MM.1S (cell line): ENCODE data around the gene CTNND1.
A peak's percentile ranks its signal among the peaks of the same experiment; 100 is the strongest.

Source experiments
- DNase-seq: peaks from one replicate; pipeline ENCODE4 v3.0.0-alpha.2; 2015
- H2AFZ ChIP-seq: fragments of 300-600 bp; sonication (generic); 2 replicates; pipeline ENCODE4 v1.6.0; 2016; ENCODE audit warnings: antibody characterized with exemption, low read length
- H3F3A ChIP-seq: fragments of 300-600 bp; sonication (generic); 2 replicates; pipeline ENCODE4 v1.6.1; 2016; ENCODE audit warnings: mild to moderate bottlenecking, antibody characterized with exemption, low read length, moderate library complexity, mixed read lengths; ENCODE audit not compliant: insufficient read depth
- H3K27ac ChIP-seq: fragments of 300-600 bp; sonication (generic); 2 replicates; pipeline ENCODE4 v1.5.1; 2016; ENCODE audit warnings: mild to moderate bottlenecking, low read length
- H3K27me3 ChIP-seq: fragments of 300-600 bp; sonication (generic); replicated peaks from 2 replicates; pipeline ENCODE4 v1.6.0; 2016; ENCODE audit warnings: low read length; ENCODE audit not compliant: insufficient read depth
- H3K36me3 ChIP-seq: fragments of 300-600 bp; sonication (generic); replicated peaks from 2 replicates; pipeline ENCODE4 v1.6.1; 2016; ENCODE audit warnings: mild to moderate bottlenecking, low read length, mixed read lengths; ENCODE audit not compliant: insufficient read depth
- H3K4me1 ChIP-seq: fragments of 300-600 bp; sonication (generic); 2 replicates; pipeline ENCODE4 v1.6.1; 2016; ENCODE audit warnings: low read length, mixed read lengths
- H3K4me2 ChIP-seq: fragments of 300-600 bp; sonication (generic); 2 replicates; pipeline ENCODE4 v1.6.0; 2016; ENCODE audit warnings: low read depth, low read length
- H3K4me3 ChIP-seq: fragments of 300-600 bp; sonication (generic); 2 replicates; pipeline ENCODE4 v1.5.1; 2016; ENCODE audit warnings: low read length, mixed read lengths
- H3K79me2 ChIP-seq: fragments of 300-600 bp; sonication (generic); 2 replicates; pipeline ENCODE4 v1.6.1; 2016; ENCODE audit warnings: mixed run types, low read length, mixed read lengths
- H3K9ac ChIP-seq: fragments of 300-600 bp; sonication (generic); 2 replicates; pipeline ENCODE4 v1.6.1; 2016; ENCODE audit warnings: low read length, mixed read lengths
- H3K9me2 ChIP-seq: fragments of 300-600 bp; sonication (generic); replicated peaks from 2 replicates; pipeline ENCODE4 v1.6.1; 2016; ENCODE audit warnings: mild to moderate bottlenecking, low read length, mixed read lengths; ENCODE audit not compliant: insufficient read depth
- H3K9me3 ChIP-seq: fragments of 300-600 bp; sonication (generic); replicated peaks from 2 replicates; pipeline ENCODE4 v1.6.1; 2016; ENCODE audit warnings: mild to moderate bottlenecking, low read length, mixed read lengths; ENCODE audit not compliant: insufficient read depth
- H4K20me1 ChIP-seq: fragments of 300-600 bp; sonication (generic); 2 replicates; pipeline ENCODE4 v1.6.1; 2016; ENCODE audit warnings: mild to moderate bottlenecking, low read length, moderate library complexity, mixed read lengths; ENCODE audit not compliant: insufficient read depth
- CTCF ChIP-seq: fragments of 300-600 bp; sonication (generic); IDR thresholded peaks from 2 replicates; pipeline ENCODE4 v1.5.1; 2016; ENCODE audit warnings: antibody characterized with exemption, low read length, mixed read lengths
- EZH2 ChIP-seq: fragments of 300-600 bp; sonication (generic); optimal IDR thresholded peaks from 2 replicates; pipeline ENCODE3; 2017; ENCODE audit warnings: low read depth, mild to moderate bottlenecking, antibody characterized with exemption, low read length, mixed read lengths
- EZH2phosphoT487 ChIP-seq: fragments of 300-600 bp; sonication (generic); IDR thresholded peaks from 2 replicates; pipeline ENCODE4 v1.6.1; 2018; ENCODE audit warnings: antibody characterized with exemption, low read length

The CTNND1 gene

DNA sequence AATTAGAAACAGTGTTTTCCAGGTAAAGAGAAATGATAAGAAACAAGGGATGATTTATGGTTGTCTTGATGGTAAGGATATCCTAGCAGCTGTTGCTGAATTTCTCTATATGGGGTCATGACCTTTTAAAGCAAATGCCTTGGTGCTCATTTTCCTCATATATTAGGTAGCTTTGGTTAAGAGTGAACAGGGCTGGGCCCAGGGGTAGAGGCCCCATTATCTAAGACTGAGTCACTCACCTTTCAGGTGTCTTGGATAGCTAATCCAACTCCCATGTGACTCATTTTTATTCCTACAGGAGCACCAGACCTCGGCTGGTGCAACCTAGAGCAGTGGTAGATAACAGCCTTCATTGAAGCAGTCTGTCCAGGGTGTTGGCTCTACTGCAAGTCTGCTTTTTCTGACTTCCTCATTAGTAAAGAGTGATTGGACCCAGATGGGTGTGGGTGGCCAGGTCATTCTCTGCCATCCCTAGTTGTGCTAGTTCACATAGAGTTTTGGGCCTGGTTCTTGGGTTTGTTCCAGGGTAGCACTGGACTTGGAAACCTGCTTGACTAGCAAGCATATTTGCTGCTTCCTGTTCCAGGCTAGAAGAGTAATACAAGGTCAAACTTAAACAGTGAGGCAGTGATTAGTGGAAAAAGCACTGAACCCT lies 37.4 kb downstream of the CTNND1 start:
- TF ChIP-seq EZH2phosphoT487 (no peak), EZH2 (no peak), CTCF (no peak)
- Histone ChIP-seq H3K9me3 (no peaks in the 10 kb centered on the region), H3K36me3 (no peaks in the 10 kb centered on the region), H3K27ac (no peak overlapping the region), H3K4me1 (peaks cover 13% of the 10 kb centered on the region), H3K9ac (no peak overlapping the region), H3K9me2 (no peaks in the 10 kb centered on the region), H2AFZ (no peak overlapping the region), H3K4me3 (no peak overlapping the region), H3F3A (no peaks in the 10 kb centered on the region), H3K4me2 (no peak overlapping the region), H4K20me1 (no peaks in the 10 kb centered on the region), H3K79me2 (no peaks in the 10 kb centered on the region), H3K27me3 (no peaks in the 10 kb centered on the region)
- no peak for DNase-seq

- H2AFZ ChIP-seq, result peak overlapping the region; percentile 51; the same call in 1 of the 2 replicates
- H3K4me1 ChIP-seq, result peaks cover 13% of the 10 kb centered on the region
- H3K27ac ChIP-seq, result no peak overlapping the region
- no peaks in the 10 kb centered on the region for H3K27me3 ChIP-seq
- H3K4me3 ChIP-seq, result no peak overlapping the region
- H3K9me2 ChIP-seq, result no peaks in the 10 kb centered on the region
- H3K79me2 ChIP-seq, result no peaks in the 10 kb centered on the region
- DNase-seq, result peak; percentile 61
- H3K4me2 ChIP-seq, result no peak overlapping the region; the same call in 1 of the 2 replicates
- TF ChIP-seq EZH2phosphoT487 (no peak), CTCF (peak; percentile 85)
- no peaks in the 10 kb centered on the region for H3F3A ChIP-seq
- H4K20me1 ChIP-seq, result no peaks in the 10 kb centered on the region
- no peak overlapping the region for H3K9ac ChIP-seq
- H3K36me3 ChIP-seq, result no peaks in the 10 kb centered on the region
- no peaks in the 10 kb centered on the region for H3K9me3 ChIP-seq
Measured at GRCh38 chr11:57800444-57801182, 39.0 kb downstream of the CTNND1 start.

DNA sequence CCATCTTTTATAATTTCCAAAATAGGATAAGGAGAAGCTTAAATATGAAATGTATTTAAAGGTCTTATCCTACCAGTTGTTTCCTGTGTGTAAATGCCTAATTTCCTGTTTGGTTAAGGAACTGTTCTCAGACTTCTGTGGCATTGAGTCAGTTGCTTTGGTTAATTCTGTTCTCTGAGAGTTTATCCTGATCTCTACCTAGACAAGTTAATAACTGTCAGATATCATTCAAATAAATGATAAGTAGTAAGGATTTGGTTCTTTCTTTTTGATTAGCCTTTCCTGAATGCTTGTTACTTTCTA lies 39.5 kb downstream of the CTNND1 start:
- no peaks in the 10 kb centered on the region for H4K20me1 ChIP-seq
- H3K27ac ChIP-seq, result no peak overlapping the region
- H3K36me3 ChIP-seq, result no peaks in the 10 kb centered on the region
- no peaks in the 10 kb centered on the region for H3K27me3 ChIP-seq
- H3K9me2 ChIP-seq, result no peaks in the 10 kb centered on the region
- no peak overlapping the region for H3K9ac ChIP-seq
- H3K9me3 ChIP-seq, result no peaks in the 10 kb centered on the region
- H3F3A ChIP-seq, result no peaks in the 10 kb centered on the region
- peak overlapping the region; percentile 51; the same call in 1 of the 2 replicates for H2AFZ ChIP-seq
- H3K4me3 ChIP-seq, result no peak overlapping the region
- H3K4me1 ChIP-seq, result peaks cover 13% of the 10 kb centered on the region
- TF ChIP-seq EZH2, result no peak
- no peak for TF ChIP-seq CTCF
- no peak for DNase-seq
- H3K4me2 ChIP-seq, result no peak overlapping the region
- no peaks in the 10 kb centered on the region for H3K79me2 ChIP-seq
